HL-60/S4 treated with retinoic acid at 250 ng/mL for 4 days and 3 days (cell line): ENCODE measurements around the gene ACIN1.

Experiments
- in situ Hi-C: fragments of 300-500 bp; cut with MboI; formaldehyde crosslinking; loops from 2 replicates; pipeline ENCODE4 v1.7.0; 2022; ENCODE audit warnings: low sequenced_read_pairs

ACIN1 gene, protein sequence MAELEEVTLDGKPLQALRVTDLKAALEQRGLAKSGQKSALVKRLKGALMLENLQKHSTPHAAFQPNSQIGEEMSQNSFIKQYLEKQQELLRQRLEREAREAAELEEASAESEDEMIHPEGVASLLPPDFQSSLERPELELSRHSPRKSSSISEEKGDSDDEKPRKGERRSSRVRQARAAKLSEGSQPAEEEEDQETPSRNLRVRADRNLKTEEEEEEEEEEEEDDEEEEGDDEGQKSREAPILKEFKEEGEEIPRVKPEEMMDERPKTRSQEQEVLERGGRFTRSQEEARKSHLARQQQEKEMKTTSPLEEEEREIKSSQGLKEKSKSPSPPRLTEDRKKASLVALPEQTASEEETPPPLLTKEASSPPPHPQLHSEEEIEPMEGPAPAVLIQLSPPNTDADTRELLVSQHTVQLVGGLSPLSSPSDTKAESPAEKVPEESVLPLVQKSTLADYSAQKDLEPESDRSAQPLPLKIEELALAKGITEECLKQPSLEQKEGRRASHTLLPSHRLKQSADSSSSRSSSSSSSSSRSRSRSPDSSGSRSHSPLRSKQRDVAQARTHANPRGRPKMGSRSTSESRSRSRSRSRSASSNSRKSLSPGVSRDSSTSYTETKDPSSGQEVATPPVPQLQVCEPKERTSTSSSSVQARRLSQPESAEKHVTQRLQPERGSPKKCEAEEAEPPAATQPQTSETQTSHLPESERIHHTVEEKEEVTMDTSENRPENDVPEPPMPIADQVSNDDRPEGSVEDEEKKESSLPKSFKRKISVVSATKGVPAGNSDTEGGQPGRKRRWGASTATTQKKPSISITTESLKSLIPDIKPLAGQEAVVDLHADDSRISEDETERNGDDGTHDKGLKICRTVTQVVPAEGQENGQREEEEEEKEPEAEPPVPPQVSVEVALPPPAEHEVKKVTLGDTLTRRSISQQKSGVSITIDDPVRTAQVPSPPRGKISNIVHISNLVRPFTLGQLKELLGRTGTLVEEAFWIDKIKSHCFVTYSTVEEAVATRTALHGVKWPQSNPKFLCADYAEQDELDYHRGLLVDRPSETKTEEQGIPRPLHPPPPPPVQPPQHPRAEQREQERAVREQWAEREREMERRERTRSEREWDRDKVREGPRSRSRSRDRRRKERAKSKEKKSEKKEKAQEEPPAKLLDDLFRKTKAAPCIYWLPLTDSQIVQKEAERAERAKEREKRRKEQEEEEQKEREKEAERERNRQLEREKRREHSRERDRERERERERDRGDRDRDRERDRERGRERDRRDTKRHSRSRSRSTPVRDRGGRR

DNA sequence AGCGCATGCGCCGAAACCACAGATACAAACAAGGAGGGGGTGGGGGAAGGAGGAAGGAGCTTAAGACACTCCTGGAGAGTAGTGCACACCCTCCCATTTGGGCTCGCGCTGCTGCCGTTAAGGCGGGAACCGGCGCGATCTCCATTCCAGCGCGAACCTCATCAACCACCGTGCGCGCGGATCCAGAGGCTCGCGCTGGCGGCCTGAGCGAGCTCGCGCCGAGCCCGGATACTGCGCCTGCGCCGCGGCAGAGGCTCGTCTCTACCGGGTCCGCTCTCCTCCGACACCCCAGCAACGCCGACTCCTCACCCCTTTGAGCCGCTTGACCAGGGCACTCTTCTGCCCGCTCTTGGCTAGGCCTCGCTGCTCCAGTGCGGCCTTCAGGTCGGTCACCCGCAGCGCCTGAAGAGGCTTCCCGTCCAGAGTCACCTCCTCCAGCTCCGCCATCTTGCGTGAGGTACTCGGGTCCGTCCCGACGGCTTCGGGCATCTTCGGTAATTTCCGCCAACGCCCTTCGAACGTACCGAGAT, at the start of gene ACIN1:
ACIN1 (minus strand) TSS at position 471 of the 530 bp plus-strand sequence; CDS start at position 447, 24 bp downstream.
- in situ Hi-C loops: no loop called here

GRCh38 chr14:23143911-23144310, 49.0 kb upstream of the ACIN1 start:
- in situ Hi-C loops: no loop called here

GRCh38 chr14:23142826-23143225, 47.9 kb upstream of the ACIN1 start:
- in situ Hi-C loops: no loop called here

GRCh38 chr14:23141706-23142444, 46.9 kb upstream of the ACIN1 start:
- in situ Hi-C loops: no loop called here

- in situ Hi-C loops: no loop called here
These were observed 45.4 kb upstream of the ACIN1 start for GRCh38 chr14:23140371-23140770.

DNA sequence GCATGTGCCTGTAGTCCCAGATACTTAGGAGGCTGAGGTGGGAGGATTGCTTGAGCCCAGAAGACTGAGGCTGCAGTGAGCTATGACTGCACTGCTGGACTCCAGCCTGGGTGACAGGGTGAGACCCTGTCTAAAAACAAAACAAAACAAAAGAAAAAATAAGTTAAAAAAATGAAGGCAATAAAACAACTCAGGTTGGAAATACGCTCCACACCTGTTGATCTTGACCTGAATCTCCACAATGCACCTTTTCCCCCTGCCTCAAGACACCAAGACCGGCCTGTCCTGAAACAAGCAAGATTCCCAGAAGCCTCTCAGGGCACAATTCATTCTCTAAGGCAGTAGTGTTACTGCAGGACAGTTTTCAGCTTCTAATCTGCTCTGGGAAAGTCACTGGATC, 44.9 kb upstream of the ACIN1 start:
- in situ Hi-C loops: no loop called here

DNA sequence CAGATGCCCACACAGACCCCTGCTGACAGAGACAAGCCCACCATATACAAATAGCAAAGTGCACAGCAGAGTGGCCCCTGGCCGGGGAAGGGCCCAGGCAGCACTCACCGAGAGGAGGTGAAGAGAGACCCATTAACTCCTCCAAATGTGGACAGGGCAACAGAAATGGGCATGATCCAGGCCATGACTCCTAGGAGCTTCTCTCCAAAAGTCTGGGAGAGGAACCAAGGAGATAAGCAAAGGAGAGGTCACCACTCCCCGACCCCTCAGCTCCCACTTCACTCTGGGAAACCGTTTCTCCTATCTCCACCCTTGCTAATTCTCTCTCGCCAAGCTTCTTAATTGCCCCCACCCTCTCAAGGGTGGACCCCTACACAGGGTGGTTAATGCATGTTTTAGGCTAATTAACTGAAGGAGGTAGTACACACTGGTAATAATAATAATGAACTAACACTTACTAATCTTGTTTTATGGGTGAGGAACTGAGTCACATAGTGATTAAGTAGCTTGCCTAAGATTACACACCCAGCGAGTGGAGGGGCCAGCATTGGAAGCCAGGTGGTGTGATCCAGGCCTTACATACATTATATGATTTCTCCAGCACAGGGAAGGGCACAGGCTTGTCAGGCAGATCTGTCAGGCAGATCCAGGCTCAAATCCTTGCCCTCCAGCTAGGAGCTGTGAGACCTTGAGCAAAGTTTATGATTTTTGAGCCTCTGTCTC, 43.0 kb upstream of the ACIN1 start:
- in situ Hi-C loops: no loop called here

DNA sequence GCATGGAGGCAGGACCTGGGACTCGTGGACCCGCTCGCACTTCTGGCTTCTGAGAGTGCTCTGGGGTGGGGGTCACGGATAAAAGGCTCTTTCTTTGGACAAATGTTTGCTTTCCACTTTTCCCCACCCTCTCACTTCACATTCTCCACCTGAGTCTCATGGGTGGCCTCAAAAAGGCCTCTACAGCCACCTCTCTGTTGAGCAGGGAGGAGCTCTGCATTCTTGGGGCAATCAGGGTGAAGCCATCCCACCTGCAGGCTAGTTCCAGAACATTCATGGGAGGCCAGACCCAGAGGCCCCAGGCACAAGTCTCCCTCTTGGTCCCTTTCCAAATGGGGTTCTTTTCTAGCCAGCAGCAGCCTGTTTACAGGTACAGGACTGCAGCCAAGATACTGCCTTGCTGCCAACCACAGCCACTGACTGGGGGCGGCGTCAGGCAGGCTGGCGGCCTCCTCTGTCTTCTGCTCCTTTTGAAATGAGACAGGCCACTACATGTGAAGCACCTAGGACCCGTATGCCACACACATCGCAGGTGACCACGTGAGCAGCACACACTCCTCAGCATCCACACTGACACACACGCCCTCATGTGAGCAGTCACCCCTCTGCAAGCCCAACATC, 42.4 kb upstream of the ACIN1 start:
- in situ Hi-C loops: no loop called here

DNA sequence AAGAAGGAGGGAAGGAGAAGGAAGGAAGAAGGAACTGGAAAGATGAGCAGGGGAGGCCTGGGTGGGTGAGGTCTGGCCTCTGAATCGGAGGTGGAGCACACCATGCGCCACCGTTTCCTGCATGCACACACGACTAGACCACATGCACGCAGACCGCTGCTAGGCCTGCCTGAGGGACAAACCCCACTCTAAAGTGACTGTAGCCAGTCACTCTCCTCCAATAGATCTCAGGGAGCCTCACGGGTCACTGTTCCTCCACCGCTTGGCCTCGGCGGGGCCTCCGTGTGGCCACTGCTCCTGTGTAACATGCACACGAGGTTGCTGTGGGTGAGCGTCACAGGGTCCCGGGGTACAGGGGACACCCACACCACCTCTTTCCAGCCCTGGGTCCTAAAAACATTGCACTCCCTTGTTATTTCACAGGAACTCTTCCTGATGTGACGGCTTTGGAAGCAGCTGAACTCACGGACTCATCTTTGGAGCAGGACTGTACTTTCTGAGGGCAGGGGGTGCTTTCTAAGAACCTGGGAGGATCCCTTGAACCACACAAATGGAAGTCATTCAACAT, 41.7 kb upstream of the ACIN1 start:
- in situ Hi-C loops: no loop called here

DNA sequence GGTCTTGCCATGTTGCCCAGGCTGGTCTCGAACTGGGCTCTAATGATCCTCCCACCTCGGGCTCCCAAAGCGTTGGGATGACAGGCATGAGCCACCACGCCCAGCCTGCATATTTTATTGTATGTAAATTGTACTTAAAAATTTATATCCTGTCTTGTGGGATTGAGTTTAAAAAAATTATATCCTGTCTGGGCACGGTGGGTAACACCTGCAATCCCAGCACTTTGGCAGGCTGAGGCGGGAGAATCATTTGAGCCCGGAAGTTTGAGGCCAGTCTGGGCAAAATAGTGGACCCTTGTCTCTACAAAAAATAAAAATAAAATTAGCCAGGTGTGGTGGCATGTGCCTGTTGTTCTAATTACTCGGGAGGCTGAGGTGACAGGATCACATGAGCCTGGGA, 38.0 kb upstream of the ACIN1 start:
- in situ Hi-C loops: no loop called here

DNA sequence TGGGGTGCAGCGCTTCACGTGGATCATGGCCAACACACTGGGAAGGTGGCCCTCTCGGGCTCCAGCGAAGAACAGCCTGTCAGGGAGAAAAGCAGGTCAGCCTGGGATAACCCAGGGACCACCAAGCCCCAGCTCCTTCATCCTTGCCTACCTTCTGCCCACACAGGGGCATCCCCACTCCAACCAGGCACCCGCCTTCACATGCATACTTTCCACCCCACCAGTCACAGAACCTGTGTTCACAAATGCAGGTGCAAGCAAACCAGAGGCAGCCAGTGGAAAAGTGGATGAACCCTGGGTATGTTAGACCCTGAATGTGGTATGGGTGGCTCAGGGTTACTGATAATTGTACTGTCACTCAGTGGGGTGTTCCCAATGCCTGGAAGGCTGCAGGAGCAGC, 36.5 kb upstream of the ACIN1 start:
- in situ Hi-C loops: no loop called here

DNA sequence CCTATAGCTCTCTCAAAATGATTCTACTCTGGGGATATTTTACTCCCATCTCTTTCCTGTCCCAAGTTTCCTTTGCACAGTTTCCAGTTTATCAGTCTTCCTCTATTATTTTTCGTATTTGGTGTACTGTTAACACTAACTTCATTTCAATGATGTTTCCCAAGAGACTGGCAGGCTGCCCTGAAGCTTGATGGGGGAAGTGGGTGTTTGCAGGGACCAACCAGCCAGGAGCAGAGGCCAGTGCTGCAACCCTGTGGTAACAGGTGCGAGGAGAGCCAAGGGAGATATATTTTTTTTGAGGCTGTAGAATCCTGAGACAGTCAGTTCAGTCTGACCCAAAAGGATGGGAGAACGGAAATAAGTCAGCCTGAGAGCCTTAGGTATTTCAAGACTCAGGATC, 35.9 kb upstream of the ACIN1 start:
- in situ Hi-C loops: no loop called here

DNA sequence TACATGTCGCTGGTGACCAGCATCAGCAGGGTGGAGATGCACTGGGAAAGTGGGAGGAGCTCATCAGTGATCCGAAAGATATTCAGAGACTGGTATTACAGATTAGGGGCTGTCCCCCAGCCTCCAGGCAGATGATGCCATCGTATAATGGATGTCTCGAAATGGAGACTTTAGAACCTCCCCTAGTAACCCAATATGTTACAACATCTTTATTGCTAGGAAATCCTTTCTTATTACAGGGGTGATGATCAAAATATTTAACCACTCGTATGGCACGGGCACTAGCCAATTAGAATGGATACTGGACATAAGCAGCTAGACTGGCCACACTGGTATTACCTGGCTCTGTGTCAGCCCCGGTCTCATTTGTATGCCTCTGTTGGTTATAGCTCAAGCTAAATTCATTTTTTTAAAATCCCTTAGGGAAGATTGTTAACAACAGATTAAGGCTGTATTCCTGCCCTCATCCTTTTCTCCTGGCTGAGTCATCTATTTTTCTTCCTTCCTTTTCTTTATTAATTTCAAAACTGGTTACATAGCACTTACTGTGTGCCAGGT, 34.9 kb upstream of the ACIN1 start:
- in situ Hi-C loops: loop anchor here (10.0 kb wide), 1 partner anchor 55 kb away; the partner anchor contains the start of gene SLC7A8

DNA sequence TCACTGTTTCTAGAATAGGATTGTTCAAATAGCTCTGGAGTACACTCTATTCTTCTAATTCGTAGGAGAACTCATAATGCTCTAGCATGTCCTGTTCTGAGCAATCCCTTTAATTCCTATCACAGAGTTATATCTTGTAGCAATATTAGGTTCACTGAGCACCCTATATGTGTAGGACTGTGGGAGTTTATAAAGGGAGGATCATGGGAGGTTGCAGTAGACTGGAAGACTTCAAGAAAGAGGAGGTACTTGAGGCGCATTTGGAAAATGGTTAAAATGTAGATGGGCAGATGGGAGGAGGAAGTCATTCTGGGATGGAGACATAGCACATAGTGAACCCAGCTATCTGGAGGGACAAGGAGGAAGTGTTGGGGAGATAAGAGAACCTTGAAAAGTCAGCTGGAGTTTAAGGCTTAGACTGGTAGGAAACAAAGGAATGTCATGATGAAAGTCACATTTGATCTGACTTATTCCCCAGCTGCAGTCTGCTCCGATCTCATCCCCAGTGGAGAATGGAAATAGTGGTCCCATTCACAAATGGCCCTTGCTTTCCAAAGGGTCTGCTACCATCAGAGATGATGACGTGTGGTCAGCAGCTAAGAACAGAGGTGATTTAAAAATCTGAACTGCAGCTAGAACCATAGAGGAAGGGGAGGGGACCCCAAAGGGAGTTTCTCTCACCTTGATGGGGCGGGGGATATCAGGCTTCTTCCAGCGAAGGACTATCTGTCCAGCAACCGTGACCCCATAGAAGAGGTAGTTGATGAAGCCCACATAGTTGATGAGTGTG, 34.2 kb upstream of the ACIN1 start:
- in situ Hi-C loops: loop anchor here (10.0 kb wide), 1 partner anchor 56 kb away; the partner anchor contains the start of gene SLC7A8

- in situ Hi-C loops: loop anchor here (10.0 kb wide), 1 partner anchor 57 kb away; the partner anchor contains the start of gene SLC7A8
These were observed 32.9 kb upstream of the ACIN1 start for GRCh38 chr14:23127861-23128260.

GRCh38 chr14:23126548-23127278, 31.8 kb upstream of the ACIN1 start:
- in situ Hi-C loops: loop anchor here (10.0 kb wide), 1 partner anchor 58 kb away; the partner anchor contains the start of gene SLC7A8
